ENCODE data around the gene GRAMD1C. TPM values are rescaled to one million over a fixed set of nuclear protein-coding genes. Genes with fewer than 3 reads are reported as not detected.

GRAMD1C gene
- total RNA-seq, 4 donors from 2014 or later: 20.6 to 48.0 (median 30.0) TPM

DNA sequence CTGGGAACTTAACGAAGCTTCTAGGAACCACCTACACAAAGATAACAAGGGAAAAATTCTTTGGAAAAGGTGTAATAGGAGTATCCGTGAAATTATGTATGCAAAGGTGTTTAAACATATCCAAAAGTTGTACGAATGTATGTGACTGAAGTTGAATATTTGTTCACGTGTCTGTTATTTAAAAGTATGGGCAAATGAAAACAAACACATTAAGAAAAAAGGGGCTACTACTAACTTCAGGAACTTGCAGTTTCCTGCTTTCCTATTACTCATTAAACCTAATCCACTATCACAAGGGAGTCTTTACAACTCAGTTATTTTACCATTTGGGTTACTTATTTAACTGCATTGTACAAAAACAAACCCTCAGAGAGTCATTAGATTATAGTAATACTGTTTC is 33.9 kb upstream of the GRAMD1C start:
- no peak overlapping the region for H3K4me3 ChIP-seq
- DNase-seq: no peak
- H3K36me3 ChIP-seq: peaks cover 0 to 90% (median 0%) of the 10 kb centered on the region in 3 donors
- H3K27me3 ChIP-seq: no peaks in the 10 kb centered on the region
- H3K4me1 ChIP-seq: no peaks in the 10 kb centered on the region
- TF ChIP-seq POLR2A (IDR thresholded peaks at IDR 0.05) (no peak), CTCF (IDR thresholded peaks at IDR 0.05) (no peak)
- no peak overlapping the region for H3K27ac ChIP-seq
- no peaks in the 10 kb centered on the region for H3K9me3 ChIP-seq

DNA sequence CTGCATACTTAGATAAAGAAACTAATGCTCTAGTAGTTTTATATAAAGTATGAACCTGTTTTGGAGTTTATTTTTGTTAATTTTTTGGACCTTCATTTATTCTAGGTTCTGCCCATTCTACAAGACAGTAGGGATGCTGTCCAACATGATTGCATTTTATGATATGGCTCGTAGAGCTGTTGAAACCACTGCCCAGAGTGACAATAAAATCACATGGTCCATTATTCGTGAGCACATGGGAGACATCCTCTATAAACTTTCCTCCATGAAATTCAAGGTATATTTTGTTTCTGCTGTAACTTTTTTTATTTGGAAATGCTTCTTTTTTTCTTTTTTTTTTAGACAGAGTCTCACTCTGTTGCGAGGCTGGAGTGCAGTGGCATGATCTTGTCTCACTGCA is 33.3 kb upstream of the GRAMD1C start:
- Histone ChIP-seq H3K9me3 (no peaks in the 10 kb centered on the region), H3K4me3 (no peak overlapping the region), H3K36me3 (peaks cover 0 to 90% (median 0%) of the 10 kb centered on the region in 3 donors), H3K4me1 (no peaks in the 10 kb centered on the region), H3K27me3 (no peaks in the 10 kb centered on the region), H3K27ac (no peak overlapping the region)
- TF ChIP-seq POLR2A (IDR thresholded peaks at IDR 0.05): no peak
- no peak for TF ChIP-seq CTCF (IDR thresholded peaks at IDR 0.05)
- no peak for DNase-seq

DNA sequence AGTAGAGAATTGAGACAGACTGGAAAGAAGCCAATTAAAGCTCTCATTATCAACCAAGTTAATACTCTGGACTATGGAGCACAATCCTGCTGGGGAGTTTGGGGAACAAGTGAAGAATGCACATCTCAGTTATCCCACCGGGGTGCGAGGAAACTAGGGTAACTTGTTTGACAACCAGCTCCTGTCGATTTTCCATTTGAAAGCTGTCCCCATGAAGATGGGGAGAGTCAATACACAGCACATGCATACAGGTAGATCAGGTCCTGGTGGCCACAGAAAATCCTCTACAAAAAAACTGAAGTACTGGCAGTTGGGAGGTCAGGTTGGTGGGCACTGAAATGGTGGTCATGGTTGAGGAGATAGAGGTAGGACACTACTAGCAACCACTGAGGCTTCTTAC is 25.7 kb upstream of the GRAMD1C start:
- Histone ChIP-seq H3K4me1 (no peaks in the 10 kb centered on the region), H3K9me3 (no peaks in the 10 kb centered on the region), H3K27me3 (no peaks in the 10 kb centered on the region), H3K27ac (no peak overlapping the region), H3K36me3 (peaks cover 0 to 34% (median 0%) of the 10 kb centered on the region in 3 donors), H3K4me3 (no peak overlapping the region)
- no peak for TF ChIP-seq CTCF (IDR thresholded peaks at IDR 0.05)
- no peak for DNase-seq

GRCh38 chr3:113819866-113820265 is 18.7 kb upstream of the GRAMD1C start:
- Histone ChIP-seq H3K27ac (no peak overlapping the region), H3K27me3 (no peaks in the 10 kb centered on the region), H3K36me3 (no peaks in the 10 kb centered on the region), H3K4me1 (no peaks in the 10 kb centered on the region), H3K9me3 (no peaks in the 10 kb centered on the region), H3K4me3 (no peak overlapping the region)
- DNase-seq: no peak
- TF ChIP-seq POLR2A (IDR thresholded peaks at IDR 0.05): no peak

DNA sequence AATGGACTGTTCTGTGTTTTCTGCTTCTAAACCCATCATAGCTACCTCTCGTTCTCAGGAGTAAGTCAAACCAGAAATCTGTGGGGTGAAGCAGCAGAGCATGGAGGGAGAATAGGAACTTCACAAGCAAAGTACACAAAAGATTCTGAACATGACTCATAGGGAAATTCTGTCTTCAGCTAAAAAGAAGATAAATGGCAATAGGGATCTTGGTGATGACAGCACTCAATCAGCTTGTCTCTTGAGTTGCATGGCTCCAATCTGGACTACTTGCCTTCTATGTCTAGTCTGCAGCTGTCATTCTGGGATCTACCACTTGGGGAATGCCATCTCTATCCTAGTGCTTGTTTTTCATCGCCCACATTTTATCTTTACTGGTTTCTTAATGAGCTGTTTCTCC is 13.5 kb upstream of the GRAMD1C start:
- Histone ChIP-seq H3K4me3 (no peak overlapping the region), H3K36me3 (no peaks in the 10 kb centered on the region), H3K27ac (no peak overlapping the region), H3K9me3 (no peaks in the 10 kb centered on the region), H3K27me3 (no peaks in the 10 kb centered on the region), H3K4me1 (peaks cover 0 to 13% (median under 1%) of the 10 kb centered on the region in 4 donors)
- DNase-seq: no peak
- TF ChIP-seq POLR2A (IDR thresholded peaks at IDR 0.05): no peak
- TF ChIP-seq CTCF (IDR thresholded peaks at IDR 0.05): peak in 1 of 6 experiments; percentile 10

GRCh38 chr3:113828600-113828999 is 10.0 kb upstream of the GRAMD1C start:
- H3K27me3 ChIP-seq: no peaks in the 10 kb centered on the region
- H3K4me1 ChIP-seq: peaks cover 0 to 13% (median 3%) of the 10 kb centered on the region in 4 donors
- no peak overlapping the region for H3K4me3 ChIP-seq
- no peaks in the 10 kb centered on the region for H3K9me3 ChIP-seq
- H3K27ac ChIP-seq: no peak overlapping the region
- H3K36me3 ChIP-seq: no peaks in the 10 kb centered on the region
- no peak for DNase-seq
- TF ChIP-seq POLR2A (IDR thresholded peaks at IDR 0.05) (no peak), CTCF (IDR thresholded peaks at IDR 0.05) (no peak)
